HK-2 (cell line): ENCODE measurements around the gene WIPI1.
"Not testable (repeated sequence)": the region's sequence is repeated elsewhere in the genome, so short reads cannot be mapped to it uniquely, and the experiment has no call there.

Source experiments
- DNase-seq: peaks from one replicate; pipeline ENCODE4 v3.0.0-alpha.2; 2018; ENCODE audit not compliant: unreplicated experiment

WIPI1 gene

DNA sequence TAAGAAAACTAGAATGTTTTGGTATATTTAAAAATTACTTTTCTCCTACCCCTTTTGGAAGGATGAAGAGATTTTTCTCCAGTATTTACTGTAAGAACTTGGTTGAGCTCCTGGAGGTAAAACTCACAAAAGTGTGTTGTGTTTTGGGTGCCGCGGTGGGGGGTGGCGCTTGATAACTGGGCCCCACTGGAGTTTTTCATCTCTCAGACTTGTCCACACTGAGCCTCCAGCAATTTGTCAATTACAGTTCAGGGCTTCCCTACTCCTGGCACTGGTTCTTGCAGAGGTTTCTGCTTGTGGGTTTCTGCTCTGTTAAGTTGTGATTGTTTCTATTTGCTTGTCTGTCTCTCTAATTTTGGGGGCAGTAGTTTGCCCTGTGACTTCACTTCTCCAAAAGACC lies 40.0 kb downstream of the WIPI1 start:
- DNase-seq, result no peak

DNA sequence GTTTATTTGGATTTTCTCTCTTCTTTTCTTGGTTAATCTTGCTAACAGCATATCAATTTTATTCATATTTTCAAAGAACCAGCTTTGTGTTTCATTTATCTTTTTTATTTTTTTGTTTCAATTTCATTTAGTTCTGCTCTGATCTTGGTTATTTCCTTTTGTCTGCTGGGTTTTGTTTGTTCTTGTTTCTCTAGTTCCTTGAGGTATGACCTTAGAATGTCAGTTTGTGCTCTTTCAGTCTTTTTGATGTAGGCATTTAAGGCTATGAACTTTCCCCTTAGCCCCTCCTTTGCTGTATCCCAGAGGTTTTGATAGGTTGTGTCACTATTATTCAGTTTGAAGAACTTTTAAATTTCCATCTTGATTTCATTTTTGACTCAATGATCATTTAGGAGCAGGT lies 42.4 kb downstream of the WIPI1 start:
- not testable (repeated sequence) for DNase-seq

DNA sequence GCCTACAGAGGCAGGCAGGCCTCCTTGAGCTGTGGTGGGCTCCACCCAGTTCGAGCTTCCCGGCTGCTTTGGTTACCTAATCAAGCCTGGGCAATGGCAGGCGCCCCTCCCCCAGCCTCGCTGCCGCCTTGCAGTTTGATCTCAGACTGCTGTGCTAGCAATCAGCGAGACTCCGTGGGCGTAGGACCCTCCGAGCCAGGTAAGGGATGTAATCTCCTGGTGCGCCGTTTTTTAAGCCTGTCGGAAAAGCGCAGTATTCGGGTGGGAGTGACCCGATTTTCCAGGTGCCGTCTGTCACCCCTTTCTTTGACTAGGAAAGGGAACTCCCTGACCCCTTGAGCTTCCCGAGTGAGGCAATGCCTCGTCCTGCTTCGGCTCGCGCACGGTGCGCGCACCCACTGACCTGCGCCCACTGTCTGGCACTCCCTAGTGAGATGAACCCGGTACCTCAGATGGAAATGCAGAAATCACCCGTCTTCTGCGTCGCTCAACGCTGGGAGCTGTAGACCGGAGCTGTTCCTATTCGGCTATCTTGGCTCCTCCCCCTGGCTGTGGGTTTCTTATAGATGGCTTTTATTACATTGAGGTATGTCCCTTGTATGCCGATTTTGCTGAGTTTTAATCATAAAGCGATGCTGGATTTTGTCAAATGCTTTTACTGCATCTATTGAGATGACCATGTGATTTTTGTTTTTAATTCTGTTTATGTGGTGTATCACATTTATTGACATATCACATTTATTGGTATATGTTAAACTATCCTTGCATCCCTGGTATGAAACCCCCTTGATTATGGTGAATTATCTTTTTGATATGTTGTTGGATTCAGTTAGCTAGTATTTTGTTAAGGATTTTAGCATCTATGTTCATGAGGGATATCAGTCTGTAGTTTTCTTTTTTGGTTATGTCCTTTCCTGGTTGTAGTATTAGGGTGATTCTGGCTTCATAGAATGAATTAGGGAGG lies 43.4 kb downstream of the WIPI1 start:
- not testable (repeated sequence) for DNase-seq

DNA sequence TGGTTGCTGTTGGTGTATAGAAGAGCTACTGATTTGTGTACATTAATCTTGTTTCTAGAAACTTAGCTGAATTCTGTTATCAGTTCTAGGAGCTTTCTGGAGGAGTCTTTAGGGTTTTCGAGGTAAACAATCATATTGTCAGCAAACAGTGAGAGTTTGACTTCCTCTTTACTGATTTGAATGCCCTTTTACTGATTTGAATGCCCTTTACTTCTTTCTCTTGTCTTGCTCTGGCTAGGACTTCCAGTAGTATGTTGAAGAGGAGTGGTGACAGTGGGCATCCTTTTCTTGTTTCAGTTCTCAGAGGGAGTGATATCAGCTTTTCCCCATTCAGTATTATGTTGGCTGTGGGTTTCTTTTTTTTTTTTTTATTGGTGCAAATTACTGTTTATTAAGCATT lies 49.6 kb downstream of the WIPI1 start:
- DNase-seq, result not testable (repeated sequence)

DNA sequence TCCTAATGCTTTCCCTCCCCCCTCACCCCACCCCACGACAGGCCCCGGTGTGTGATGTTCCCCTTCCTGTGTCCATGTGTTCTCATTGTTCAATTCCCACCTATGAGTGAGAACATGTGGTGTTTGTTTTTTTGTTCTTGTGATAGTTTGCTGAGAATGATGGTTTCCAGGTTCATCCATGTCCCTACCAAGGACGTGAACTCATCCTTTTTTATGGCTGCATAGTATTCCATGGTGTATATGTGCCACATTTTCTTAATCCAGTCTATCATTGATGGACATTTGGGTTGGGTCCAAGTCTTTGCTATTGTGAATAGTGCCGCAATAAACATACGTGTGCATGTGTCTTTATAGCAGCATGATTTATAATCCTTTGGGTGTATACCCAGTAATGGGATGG lies 53.5 kb downstream of the WIPI1 start:
- not testable (repeated sequence) for DNase-seq

DNA sequence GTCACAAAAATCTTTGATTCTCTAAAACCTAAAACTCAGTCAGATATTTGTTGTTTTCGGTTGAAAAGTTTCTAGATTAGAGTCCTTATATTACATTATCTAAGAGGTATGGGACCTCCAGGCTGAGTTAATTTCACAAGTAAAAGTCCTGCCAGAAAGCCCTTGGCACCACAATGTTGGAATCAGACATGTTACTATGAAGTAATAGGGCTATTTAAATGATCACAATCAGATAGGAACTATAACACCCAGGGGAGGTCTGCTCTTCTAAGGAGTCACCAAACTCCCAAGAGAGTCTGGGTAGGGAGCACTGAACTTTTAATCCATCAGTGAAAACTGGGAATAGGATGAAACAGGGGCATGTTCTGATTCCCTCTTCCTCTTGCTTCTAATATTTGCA lies 54.2 kb downstream of the WIPI1 start:
- no peak for DNase-seq

DNA sequence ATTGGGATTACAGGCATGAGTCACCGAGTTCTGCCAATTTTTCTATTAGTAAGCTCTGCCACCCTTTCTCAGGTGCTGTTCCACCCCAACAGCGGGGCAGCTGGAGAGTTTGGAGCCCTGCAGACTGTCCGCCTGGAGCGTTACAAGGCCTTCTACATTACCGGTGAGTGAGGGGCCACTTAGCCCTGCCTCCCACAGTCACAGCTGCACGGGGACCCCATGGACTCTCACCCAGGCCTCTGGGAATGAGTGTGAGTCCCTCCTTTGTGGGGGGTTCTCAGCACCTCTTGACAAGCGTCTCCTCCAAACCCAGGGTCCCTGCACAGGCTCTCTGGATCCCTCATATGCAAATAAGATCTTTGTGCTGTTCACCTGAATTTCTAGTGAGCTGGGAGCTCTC lies 56.0 kb downstream of the WIPI1 start:
- no peak for DNase-seq

DNA sequence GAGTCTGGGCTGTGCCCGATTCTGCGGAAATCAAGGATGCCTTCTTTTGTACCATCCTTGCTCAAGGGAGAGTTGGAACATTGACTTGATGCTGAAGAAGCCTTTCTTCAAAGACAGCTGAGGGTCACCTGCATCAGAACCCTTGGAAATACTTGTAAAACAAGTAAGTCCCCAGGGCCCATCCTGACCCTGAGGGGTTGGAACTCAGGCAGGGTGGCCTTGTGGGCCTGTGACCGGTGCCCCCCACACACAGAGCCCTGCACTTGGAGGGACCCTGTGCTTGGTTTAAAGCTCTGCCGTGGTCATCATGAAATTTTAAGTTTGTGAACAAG lies 56.9 kb downstream of the WIPI1 start:
- no peak for DNase-seq

DNA sequence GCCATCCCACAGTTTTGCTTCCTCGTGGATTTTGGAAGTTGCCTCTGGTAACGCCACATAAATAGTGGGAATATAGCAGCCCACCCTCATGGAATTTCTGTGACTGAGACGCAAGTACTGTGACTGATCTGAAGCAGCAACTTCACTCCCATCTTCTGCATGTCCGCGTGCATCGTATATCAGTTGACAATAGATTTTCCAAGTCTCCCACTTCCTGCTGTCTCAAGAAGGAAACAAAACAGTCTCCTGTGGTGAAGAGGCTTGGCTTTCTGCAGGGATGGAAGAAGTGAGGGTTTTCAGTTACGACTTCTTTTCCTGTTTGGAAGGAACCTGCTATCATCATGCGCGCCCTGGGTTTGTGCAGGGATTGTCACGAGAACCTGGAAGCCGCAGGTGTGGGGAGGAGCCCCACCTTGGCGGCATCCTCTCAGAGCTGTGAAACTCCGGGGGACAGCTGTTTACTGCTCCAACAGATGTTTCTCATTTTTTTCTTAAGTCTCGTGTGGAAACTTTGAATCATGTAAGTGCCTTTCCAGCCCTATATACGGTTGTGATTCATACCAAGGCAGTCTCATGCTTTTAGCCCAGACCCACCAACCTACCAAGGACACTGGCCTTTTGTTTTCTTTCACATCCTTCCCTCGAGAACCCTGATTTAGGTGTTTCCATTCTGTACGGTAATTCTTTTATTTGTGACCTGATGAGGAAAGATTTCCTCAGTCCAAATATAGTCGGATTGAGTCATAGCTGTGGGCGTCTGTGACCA lies 57.5 kb downstream of the WIPI1 start:
- no peak for DNase-seq

DNA sequence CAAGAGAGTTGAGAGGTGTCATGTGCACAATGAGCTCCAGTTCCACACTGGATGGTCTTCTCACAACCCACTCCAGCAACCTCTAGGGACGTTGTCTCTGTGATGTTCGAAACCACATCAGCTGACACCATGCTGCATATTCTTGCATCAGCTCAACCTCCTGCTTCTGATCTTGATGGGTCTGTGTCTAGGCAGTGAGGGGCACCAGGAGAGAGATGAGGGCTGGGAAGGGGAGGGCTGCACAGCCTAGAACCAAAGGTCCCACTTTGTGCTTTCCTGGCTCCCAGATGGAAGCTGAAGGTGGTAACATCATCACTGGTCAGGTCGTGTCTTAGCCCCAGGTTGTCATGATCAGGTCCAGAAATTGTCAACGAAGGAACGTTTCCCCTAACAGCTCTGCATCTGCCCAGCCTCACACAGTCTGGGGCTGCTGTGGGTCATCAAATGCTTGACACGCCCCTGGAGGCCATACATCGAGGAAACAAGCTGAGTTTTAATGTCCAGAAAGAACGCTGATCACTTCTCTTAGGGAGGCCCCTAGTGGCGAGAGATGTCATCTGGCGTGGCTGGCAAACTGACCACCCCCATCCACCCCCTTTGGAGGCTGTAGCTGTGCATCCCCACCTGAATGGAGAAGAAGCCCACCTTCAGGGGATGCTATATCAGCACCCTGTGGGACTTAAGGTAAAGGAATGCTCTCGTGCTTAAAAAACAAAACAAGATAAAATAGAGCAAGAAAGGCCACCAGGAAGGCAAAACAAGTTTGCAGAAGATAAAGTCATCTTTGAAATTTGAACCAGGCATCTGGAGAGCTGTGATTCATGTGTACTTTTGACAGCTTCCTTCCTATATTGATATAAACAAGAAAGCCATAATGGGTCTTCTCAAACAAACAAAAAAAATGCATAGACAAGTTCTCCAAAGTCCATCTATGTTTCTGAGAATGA lies 58.3 kb downstream of the WIPI1 start:
- peak; percentile 50 for DNase-seq

DNA sequence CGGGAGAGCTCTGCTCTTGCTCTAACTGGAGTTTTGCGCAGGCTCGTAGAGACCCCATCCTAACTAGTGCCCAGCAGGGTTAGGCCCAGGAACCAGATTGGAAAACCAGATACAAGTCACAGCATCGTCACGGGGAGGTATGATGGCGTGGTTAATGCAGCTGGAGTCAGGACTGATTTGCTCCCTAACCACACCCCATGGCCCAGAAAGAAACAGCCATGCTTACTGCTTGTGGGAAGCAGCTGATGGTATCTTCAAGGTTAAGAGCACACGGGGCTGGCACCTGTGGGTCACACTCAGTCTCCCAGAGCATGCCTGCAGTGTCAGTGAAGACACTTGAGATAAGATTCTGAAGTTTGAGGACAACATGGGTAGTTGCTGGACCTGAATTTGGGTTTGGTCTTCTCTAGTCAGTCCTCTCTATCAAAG lies 60.2 kb downstream of the WIPI1 start:
- no peak for DNase-seq

DNA sequence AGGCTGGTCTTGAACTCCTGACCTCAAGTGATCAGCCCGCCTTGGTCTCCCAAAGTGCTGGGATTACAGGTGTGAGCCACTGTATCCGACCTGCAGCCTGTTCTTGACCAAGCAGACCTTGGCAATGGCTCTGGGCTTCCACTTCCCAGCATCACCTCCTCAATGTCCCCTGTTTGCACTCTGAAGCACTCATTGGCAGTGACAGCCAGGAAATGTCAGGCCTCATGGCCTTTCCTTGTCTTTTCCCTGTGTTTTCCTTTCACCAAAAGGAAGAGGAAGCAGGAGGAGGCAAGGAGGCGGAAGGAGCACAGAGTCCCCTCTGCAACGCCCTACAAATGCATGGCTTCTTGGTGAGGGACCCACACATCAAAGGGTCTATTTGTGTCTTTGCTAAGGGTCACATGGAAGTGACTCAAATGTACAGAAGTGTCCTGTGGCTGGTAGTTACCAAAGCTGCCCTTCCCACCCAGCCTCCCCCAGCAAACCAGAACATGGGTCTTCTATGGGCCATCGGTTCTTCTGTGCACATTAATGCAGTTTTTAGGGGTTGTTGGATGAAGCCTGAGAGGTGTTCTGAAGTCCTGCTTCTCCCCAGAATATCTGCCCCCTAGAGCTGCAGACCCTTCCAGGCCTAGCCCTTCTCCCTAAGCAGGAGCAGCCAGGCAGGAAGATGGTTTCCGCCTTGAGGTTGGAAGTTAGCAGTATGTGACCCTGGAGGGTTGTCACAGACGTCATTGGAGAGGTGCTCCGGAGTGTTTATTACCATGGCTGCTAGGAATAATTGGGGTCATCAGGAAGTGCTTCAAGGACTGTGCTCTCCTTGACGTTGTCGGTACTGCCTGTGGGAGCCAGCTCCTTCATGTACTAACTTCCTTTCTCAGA lies 60.8 kb downstream of the WIPI1 start:
- no peak for DNase-seq

DNA sequence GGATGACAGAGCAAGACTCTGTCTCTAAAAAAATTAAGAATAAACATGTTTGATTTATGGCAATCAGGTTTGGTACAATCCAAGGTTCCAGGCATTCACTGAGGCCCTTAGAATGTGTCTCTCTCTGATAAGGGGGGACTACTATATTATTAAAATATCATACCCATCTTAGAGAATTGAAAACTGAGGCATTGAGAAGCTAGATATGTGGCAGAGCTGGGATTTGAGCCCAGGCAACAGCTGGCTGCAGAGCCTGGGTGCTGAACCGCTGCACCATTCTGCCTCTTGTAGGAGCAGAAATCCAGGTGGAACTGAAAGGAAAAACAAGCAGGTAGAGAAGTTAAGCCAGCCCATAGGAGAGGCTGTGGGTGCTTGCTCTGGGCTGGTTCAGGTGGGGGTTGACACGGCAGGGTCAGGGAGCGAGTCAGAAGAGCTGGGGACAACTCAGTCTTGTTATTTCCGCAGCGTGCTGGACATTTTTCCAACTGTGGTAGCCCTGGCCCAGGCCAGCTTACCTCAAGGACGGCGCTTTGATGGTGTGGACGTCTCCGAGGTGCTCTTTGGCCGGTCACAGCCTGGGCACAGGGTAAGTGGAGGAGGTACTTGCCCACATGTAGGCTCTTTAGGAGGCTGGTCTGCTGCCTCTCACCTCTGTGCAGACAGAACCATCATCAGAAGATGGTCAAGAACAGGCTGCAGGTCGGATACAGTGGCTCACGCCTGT lies 62.5 kb downstream of the WIPI1 start:
- DNase-seq, result no peak

DNA sequence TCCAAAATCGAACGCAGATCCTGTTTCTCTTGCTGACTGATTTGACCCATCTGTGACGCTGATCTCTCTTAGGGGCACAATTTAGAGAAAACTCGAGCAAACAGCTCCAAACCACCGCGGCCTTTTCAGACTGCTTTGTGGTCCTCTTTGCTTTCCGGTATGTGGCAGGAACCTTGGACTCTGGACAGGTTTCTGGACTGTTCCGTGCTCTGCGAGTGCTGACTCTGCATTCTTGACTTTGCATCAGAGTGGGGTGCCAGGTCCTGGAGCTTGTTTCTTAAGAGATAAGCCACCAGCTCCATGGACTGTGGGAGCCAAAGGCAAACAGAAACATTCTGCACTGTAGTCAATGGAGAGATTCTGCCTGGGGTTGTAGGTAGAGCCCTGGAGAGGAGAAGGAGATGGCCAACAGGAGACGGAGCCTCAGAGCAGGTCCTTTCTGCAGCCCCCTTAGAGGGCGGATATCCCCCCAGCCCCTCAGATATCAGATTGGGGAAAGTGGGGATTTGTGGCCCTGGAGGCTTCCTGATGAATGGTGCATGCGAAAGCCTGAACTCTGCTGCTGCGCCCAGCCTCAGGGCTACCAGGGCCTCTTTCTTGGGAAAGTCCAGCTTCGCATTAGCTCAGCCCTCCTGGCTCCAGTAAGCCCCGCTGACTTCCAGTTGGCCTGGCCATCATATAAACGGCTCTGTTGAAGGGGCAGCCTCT lies 65.6 kb downstream of the WIPI1 start:
- DNase-seq, result no peak

DNA sequence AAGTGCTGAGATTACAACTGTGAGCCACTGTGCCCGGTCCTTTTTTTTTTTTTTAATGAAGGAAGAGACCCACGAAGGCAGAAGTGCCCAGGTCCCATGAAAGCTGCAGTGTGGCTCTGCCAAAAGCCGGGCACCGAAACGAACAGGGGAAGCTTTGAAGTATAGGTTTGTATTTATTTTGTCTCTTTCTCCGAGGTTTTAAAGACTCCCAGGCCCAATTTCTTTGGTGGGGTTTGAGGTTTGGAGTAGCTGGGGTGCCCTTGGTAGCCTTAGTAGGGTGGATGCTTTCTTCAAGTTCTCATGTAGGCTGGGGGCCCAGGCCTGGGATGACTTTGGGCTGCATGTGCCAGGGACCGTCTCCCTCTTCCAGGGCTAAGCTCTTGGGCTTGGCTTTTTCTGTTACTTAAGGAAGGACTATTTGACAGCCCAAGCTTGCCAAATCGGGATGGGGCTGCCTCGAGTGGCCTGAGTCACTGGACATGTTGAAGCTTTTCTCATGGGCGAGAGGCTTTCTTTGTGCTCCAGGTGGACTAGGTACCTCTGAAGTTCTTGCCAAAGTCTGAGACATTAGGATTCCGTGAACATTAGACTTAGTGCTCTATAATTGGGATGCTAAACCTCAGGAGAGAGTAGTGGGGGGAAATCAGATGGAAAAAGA lies 66.3 kb downstream of the WIPI1 start:
- no peak for DNase-seq

DNA sequence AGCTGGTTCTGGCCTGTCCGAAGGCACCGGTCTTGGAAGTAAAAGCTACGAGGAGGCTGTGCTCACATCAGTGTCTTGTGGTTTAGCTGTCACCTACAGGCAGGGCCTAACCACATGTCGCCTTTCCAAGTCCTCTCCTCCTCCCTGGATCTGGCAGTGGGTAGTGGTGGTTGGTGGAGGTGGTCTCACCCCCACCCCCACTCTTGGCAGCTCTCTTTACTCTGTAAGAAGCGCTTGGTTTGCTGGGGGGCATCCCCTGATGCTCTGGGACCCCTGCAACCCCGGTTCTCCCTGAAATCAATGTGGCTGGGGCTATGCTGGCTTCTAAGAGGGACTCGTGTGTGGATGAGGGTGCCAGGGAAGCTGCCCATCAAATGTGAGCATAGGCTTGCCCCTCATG lies 68.3 kb downstream of the WIPI1 start:
- no peak for DNase-seq

DNA sequence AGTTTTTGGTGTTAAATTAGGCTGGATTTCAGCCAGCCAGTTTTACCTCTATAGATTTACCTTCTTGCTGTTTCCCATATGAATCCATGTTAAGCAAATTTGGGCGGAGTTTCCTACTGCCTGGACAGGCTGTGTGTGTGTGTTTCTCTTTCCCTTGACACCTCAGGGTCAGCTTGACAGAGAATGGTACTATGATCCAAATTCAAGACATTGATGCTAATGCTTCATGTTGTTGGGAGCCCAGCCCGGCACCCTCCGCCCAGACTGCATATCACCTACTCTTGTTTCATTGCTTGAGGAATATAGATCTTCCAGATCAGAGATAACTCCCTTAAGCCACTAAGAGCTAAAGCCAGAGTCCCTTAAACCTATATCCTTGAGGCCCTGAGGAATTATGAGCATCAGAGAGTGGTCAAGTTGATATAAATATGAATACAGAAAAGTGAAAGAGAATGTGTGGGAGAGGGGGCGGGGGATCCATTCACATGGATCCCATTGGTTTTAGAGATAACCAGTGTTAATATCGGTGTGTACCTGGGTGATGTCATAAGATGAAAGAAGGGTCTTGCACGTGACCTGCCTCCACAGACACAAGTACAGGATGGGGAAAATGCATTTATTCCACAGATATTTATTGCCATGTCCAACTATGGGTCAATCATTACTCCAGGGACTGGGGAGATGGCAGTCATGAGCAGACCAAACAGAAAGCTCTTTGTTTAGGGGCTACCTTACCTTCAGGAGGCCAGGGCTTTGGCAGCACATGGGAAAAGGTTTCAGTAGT lies 69.7 kb downstream of the WIPI1 start:
- no peak for DNase-seq

DNA sequence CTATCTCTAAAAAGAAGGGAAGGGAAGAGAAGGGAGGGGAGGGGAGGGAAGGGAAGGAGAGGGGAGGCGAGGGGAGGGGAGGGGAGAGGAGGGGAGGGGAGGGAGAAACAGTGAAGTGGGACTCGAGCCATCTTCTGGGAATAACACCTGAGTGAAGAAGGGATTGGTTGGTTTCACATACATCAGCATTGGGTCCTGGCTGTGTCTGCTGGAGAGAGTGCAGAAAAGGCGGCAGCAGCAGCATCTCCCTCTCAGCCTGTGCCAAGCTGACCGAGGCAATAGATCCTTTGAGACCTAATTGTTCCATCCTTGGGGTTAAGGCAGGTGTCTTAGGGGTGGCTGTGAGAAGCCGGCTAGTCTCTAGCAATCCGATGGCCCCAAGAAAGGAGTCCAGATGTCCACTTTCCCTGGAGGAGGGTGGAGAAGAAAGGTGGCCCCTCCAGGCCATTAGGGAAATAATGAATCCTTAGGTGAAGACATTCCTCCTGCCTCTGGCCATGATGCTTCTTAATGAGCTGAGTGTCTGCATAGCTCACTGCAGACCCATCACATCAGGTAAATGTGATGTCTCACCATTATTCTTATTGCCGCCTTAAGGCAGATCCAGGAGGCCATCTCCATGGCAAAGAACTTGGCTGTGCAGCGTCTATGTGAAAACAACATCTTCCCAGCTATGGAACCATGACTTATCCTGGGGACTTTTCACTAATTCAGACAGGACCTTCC lies 71.6 kb downstream of the WIPI1 start:
- DNase-seq, result no peak
